GM19463 (cell line): ENCODE measurements around the gene CEBPZOS.
A peak's percentile ranks its signal among the peaks of the same experiment; 100 is the strongest.

ENCODE experiments used
- ATAC-seq: cut with Tn5 transposase; IDR thresholded peaks from one replicate; pipeline ENCODE4 v1.9.1; 2021; ENCODE audit warnings: mild to moderate bottlenecking, moderate library complexity; ENCODE audit not compliant: unreplicated experiment

The CEBPZOS gene

GRCh38 chr2:37196320-37197195 is at the start of gene CEBPZOS:
Gene CEBPZOS (plus strand): TSS chr2:37196496. CDS start chr2:37199705, 3,209 bp downstream.
- ATAC-seq, result peak; percentile 71

- no peak for ATAC-seq
Measured at GRCh38 chr2:37148325-37148724, 48.0 kb upstream of the CEBPZOS start.

- ATAC-seq, result no peak
Measured at GRCh38 chr2:37149626-37150322, 46.5 kb upstream of the CEBPZOS start.

GRCh38 chr2:37153224-37153623 is 43.1 kb upstream of the CEBPZOS start:
- ATAC-seq, result no peak

- no peak for ATAC-seq
Measured at GRCh38 chr2:37154785-37155184, 41.5 kb upstream of the CEBPZOS start.

- peak; percentile 19 for ATAC-seq
Measured at GRCh38 chr2:37156071-37156856, 40.0 kb upstream of the CEBPZOS start.

- peak; percentile 87 for ATAC-seq
Measured at GRCh38 chr2:37156857-37157714, 39.2 kb upstream of the CEBPZOS start, which contains the start of gene EIF2AK2. Gene EIF2AK2 (minus strand): TSS chr2:37156980. CDS start chr2:37147806, 9,174 bp downstream.

GRCh38 chr2:37164757-37165156 is 31.5 kb upstream of the CEBPZOS start:
- ATAC-seq, result no peak

GRCh38 chr2:37167636-37168180 is 28.6 kb upstream of the CEBPZOS start:
- ATAC-seq, result no peak

GRCh38 chr2:37168217-37168981 is 27.9 kb upstream of the CEBPZOS start:
- no peak for ATAC-seq

GRCh38 chr2:37171624-37171950 is 24.7 kb upstream of the CEBPZOS start:
- ATAC-seq, result no peak

- no peak for ATAC-seq
Measured at GRCh38 chr2:37173741-37174140, 22.6 kb upstream of the CEBPZOS start.

- ATAC-seq, result no peak
Measured at GRCh38 chr2:37180006-37180639, 16.2 kb upstream of the CEBPZOS start.

GRCh38 chr2:37180640-37181039 is 15.7 kb upstream of the CEBPZOS start:
- no peak for ATAC-seq

GRCh38 chr2:37181726-37182684 is 14.3 kb upstream of the CEBPZOS start:
- ATAC-seq, result no peak

GRCh38 chr2:37188570-37188969 is 7.7 kb upstream of the CEBPZOS start, which contains the start of gene SULT6B1:
Gene SULT6B1 (minus strand): TSS chr2:37188670. CDS start chr2:37188640, 30 bp downstream.
- no peak for ATAC-seq

GRCh38 chr2:37189452-37190153 is 6.7 kb upstream of the CEBPZOS start:
- no peak for ATAC-seq
